ENCODE results near the gene NUMBL.

GRCh38 chr19:40714441-40715299 is 24.2 kb upstream of the NUMBL start:
- TF ChIP-seq EP300 (IDR thresholded peaks at IDR 0.05), result no peak
- TF ChIP-seq, protein P1, sequence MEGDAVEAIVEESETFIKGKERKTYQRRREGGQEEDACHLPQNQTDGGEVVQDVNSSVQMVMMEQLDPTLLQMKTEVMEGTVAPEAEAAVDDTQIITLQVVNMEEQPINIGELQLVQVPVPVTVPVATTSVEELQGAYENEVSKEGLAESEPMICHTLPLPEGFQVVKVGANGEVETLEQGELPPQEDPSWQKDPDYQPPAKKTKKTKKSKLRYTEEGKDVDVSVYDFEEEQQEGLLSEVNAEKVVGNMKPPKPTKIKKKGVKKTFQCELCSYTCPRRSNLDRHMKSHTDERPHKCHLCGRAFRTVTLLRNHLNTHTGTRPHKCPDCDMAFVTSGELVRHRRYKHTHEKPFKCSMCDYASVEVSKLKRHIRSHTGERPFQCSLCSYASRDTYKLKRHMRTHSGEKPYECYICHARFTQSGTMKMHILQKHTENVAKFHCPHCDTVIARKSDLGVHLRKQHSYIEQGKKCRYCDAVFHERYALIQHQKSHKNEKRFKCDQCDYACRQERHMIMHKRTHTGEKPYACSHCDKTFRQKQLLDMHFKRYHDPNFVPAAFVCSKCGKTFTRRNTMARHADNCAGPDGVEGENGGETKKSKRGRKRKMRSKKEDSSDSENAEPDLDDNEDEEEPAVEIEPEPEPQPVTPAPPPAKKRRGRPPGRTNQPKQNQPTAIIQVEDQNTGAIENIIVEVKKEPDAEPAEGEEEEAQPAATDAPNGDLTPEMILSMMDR (IDR thresholded peaks at IDR 0.05), result no peak
